ENCODE data around the gene HIC1. TPM values are rescaled to one million over a fixed set of nuclear protein-coding genes. Genes with fewer than 3 reads are reported as not detected.

The HIC1 gene
- total RNA-seq, 1 donor from 2014 or later: 15.0 TPM

DNA sequence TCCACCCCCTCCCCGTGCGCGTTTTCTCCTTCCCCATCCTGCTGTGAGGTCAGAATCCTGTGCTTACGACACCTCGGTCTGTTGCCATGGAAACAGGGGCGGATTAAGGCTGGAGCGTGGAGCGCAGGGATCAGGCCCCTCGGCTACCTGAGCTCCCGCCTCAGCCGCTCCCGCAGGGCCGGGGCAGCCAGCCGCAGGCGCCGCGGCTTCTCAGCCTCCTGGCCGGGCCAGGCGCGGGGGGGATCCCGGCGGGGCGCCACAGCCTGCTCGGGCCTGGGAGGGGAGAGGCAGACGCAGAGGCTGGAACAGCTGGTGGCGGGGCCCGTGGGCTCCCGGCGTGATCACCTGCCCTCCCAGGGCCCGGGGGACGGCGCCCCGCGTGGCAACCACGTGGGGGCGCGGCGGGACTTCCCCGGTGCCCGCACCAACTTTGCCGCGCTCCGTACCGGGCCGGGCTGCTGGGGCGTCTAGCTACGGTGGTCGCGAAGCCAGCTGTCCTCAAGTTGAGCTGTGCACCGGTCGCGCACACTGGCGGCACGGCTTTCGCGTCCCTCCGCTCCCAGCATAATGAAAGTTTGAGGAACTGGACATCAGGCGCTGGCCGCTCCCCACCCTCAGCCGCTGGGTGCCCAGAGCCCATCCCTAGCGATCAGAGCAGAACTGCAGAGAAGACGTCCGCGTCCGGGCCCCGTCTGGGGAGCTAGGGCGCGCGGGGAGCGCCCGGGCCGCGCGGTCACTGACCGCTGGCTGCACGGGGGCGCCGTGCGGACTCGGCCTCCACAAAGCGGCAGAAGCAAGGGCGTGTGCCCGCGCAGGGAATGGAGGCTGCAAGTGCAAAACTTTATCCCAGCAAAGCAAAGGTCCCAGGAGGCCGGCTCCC lies 31.0 kb upstream of the HIC1 start:
- intact Hi-C loops (cut with DNase I): loop anchor here (10.0 kb wide), 2 partner anchors 309 to 359 kb away; partner anchors contain the start of gene TLCD2
- no peak for DNase-seq (ENCODE audit: low spot score)

DNA sequence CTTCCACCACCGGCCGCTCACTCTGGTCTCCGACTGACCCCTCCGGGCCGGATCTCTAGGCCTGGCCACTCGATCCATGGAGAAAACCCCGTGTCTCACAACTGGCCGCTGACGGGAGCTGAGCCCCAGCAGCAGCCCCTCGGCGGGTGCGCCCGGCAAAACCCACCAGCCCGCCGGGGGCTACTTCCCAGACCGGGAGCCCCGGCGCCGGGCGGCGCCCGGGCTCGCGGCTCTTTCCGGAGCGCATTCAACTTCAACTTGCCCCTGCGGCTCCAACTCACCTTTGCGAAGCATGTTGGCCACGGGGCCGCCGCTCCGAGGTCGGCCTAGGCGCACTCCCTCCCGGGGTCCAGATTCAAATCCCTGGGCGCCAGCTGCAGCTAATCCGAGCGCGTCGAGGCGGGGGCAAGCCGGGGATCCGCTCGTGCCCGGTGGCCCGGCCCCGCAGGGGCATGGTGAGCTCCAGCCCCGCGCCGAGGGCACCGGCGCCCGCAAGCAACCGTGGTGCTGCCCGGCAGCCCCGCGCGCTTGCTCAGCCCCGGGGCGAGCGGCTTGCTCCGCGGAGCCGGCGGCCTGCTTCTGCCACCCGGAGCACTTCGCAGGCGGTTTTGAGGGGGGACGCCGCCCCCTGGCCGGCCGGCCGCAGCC lies 30.2 kb upstream of the HIC1 start:
- DNase-seq (ENCODE audit: low spot score): no peak
- intact Hi-C loops (cut with DNase I): loop anchor here (5.0 to 10.0 kb wide), 3 partner anchors 292 to 360 kb away; partner anchors contain the start of gene TLCD2

DNA sequence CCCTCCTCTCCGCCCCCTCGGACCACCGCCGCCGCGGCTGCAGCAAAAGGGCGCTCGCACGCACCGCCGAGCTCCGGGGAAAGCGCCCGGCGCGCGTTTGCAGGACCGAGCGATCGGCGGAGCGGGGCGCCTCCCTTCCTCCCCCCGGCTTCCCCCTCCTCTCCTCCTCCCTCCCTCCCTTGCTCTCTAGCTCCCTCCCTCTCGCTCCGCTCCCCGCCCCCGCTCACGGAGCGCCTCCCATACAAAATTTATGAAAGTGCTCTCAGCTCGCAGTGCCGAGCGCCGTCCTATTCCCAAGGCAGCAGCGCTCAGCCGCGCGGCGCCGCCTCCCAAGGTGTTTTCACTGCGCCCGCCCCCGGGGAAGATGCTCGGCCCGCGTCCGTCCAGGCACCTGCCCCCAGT lies 29.7 kb upstream of the HIC1 start, which contains the start of gene RTN4RL1:
Gene RTN4RL1, minus strand, starts transcription at position 115 of the 402 bp plus-strand sequence. CDS start 469 bp downstream, outside the sequence.
- intact Hi-C loops (cut with DNase I): loop anchor here (5.0 to 10.0 kb wide), 3 partner anchors 293 to 360 kb away; partner anchors contain the start of gene TLCD2
- DNase-seq (ENCODE audit: low spot score): no peak

DNA sequence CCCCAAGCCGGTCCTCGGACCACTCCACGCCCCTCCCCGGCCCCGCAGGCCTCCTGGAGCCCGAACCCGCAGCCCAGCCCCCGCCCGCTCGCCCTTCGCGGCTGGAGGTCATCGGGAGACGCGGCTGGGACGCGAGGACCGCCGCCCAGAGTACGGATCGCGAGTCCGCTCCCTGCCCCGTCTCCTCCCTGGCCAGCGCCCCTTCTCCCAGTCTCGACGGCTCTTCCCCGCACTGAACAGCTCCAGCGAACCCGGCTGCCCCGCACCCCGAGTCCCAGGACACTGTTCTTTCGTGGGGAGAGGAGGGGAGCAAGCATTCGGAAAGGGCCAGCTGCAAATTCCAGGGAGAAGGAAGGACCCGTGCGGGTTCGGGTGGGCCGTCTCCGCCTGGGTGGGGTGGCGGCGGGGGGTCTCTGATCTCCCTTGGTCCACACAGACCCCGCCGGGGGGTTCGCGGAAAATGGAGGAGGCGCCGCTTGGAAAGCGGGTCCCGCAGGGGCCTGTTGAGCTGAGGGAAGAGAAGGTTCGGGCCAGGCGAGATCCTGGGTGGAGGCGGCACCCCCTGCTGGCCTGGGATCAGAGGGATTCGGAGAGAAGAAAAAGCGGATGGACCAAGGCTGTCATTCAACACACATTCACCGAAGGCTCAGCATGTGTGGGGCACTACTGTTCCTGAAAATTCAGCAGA lies 29.1 kb upstream of the HIC1 start:
- intact Hi-C loops (cut with DNase I): loop anchor here (1.0 to 10.0 kb wide), 4 partner anchors 117 to 361 kb away; partner anchors contain the start of gene TLCD2
- DNase-seq (ENCODE audit: low spot score): no peak

DNA sequence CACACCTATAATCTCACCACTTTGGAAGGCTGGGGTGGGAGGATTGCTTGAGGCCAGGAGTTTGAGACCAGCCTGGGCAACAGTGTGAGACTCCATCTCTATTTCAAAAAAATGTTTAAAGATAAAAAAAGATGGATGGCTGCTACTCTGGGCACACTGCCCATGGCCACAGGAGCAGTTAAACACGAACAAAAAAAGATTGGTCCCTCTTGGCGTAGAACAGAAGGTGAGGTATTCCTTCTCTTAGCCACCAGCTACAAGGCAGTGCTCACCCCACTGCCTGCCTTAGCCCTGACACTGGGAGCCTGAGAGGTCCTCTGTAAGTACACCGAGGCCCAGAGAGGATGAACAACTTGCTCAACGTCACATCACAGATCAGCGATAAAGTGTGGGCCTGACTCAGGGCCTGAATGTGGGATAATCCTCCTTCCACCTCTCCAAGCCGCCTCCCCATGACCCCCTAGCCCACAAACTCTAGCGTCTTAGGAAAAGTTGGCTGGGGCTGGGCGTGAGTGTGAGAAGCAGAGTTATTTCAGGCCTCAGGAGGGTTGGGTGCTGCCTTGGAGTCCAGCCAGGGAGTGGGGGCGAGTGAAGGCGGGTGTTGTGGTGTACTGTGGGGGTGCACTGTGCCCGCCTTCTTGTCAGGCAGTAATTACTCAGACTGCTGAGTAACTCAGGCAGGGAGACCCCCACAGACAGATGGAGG lies 27.2 kb upstream of the HIC1 start:
- no peak for DNase-seq (ENCODE audit: low spot score)
- intact Hi-C loops (cut with DNase I): loop anchor here (5.0 to 10.0 kb wide), 3 partner anchors 295 to 363 kb away; partner anchors contain the start of gene TLCD2

DNA sequence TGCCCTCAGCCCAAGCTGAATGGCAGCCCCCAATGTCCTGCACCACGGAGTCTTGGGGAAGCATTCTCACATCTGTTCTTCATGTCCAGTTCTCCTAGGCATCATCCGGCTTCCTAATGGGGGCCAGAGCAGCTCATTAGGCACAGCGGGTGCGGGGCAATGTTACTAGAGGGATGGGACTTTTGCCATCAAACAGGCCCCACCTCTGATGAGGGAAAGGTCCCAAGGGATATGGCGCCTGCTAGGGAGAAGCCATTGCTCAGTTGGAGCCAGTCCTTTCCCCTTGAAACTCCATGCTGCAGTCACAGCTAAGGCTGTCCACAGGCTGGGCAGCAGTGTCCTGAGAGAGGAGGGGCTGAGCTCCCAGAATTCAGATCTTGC lies 26.7 kb upstream of the HIC1 start:
- intact Hi-C loops (cut with DNase I): loop anchor here (5.0 to 10.0 kb wide), 3 partner anchors 296 to 363 kb away; partner anchors contain the start of gene TLCD2
- DNase-seq (ENCODE audit: low spot score): no peak

DNA sequence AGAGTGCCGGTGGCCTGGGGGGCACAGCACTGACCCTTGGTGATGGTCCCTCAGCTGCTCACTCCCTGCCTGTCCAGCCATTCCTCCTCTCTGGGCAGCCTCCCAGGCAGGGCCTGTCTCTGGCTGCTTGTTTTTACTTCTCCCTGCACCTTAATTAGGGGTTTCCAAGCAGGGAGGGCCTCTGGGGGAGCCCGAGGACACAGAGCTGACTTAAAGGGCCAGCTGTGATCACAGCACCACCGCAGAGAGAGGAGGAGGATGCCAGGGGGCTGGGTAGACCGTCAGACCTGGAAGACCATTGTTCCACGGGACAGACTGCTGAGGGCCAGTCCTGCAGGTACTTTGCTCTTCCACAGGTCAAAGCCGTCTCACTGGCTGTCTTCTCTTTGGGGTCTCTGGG lies 26.2 kb upstream of the HIC1 start:
- no peak for DNase-seq (ENCODE audit: low spot score)
- intact Hi-C loops (cut with DNase I): loop anchor here (5.0 to 10.0 kb wide), 3 partner anchors 296 to 364 kb away; partner anchors contain the start of gene TLCD2

DNA sequence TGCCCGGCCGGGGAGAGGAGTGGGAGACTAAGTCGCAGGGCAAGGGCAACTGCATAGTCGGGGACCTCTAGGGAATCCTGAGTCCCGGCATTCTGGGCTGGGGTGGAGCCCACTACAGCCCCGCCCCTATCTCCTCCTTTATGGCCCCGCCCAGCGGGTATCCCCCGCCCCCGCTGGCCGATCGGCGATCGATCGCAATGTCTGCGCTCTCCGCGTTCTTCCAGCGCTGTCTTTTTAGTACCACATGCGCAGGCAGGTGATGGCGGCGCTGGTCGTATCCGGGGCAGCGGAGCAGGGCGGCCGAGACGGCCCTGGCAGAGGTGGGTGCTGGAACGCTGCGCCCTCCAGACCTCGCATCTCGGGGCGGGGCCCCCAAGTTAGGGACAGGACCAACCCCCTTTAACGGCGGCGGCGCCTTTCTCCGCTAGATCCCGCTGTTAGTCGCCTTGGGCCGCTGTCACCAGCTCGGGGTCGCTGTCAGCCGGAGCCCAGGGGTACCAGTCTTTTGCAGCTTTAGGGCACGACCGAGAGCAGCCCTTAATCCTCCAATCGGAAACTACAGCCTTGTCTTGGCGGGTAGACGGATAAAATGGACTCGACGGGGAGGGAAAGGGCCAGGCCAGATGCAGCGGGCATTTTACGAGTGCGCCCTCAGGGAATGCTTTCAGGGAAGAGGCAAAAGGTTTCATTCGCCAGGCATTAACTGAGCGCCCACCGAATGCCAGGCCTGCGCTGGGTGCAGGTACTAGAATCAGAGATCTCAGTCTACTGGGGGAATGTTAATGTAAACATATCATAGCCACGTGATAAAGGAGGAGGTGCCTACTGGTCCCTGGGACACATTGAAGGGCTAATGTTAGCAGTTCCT lies 24.8 kb upstream of the HIC1 start, which contains the start of gene DPH1:
Gene DPH1, plus strand, starts transcription at position 243 of the 868 bp plus-strand sequence. Its CDS starts 17 bp downstream, at position 260.
- intact Hi-C loops (cut with DNase I): loop anchor here (5.0 to 10.0 kb wide), 3 partner anchors 298 to 365 kb away; partner anchors contain the start of gene TLCD2
- peak; percentile 92 for DNase-seq (ENCODE audit: low spot score)

DNA sequence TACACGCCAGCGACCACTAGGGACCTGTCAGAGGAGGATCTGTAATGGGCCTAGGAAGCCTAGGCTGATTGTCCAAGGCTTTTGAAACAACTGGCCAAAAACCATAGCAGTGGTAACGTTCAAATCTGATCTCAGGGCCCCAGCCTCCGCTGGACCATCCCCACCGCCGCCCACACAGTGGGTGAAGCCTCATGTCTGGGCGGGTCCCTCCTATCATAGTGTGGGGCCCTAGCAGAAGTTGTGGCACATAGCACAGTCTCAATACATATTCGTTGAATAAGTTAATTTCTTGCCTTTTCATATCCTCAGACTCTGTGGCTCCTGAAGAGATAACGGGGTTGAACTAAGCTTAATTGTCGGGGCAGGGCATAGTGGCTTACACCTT lies 24.1 kb upstream of the HIC1 start:
- intact Hi-C loops (cut with DNase I): no loop called here
- no peak for DNase-seq (ENCODE audit: low spot score)

DNA sequence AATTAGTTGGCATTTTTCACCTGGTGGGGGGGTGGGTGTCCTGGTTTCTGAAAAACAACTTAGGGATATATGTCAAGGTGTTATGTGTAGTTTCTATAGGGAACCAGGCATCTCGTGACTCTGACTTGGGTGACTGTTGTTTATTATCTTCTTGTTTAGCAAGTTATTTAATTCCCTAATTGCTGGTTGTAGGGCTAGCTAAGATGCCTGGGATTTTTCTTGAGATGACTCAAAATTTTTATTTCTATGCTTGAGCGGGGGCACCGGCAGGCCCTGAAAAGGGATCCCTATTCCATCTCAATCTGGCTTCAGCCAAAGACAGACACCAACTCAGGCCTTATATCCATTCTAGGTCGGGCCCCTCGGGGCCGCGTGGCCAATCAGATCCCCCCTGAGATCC lies 21.8 kb upstream of the HIC1 start:
- no peak for DNase-seq (ENCODE audit: low spot score)
- intact Hi-C loops (cut with DNase I): no loop called here

DNA sequence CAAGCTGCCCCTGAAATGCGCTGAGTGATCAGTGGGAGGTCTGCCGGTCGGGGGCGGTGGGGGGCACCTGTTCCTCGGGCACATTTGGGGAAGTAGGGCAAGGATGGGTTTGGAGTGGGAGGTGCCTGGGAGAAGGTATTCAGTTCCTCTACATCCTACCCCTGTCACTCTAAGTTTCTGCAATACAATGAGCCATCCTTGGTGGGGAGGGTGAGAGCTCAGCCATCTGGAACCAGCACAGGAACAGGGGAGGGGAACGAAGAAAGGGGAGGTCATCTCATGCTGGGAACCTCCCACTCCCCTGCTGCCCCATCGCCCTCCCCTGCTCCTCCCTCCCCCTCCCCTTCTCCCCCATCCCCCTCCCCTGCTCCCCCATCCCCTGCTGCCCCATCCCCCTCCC lies 20.7 kb upstream of the HIC1 start:
- DNase-seq (ENCODE audit: low spot score): no peak
- intact Hi-C loops (cut with DNase I): no loop called here

DNA sequence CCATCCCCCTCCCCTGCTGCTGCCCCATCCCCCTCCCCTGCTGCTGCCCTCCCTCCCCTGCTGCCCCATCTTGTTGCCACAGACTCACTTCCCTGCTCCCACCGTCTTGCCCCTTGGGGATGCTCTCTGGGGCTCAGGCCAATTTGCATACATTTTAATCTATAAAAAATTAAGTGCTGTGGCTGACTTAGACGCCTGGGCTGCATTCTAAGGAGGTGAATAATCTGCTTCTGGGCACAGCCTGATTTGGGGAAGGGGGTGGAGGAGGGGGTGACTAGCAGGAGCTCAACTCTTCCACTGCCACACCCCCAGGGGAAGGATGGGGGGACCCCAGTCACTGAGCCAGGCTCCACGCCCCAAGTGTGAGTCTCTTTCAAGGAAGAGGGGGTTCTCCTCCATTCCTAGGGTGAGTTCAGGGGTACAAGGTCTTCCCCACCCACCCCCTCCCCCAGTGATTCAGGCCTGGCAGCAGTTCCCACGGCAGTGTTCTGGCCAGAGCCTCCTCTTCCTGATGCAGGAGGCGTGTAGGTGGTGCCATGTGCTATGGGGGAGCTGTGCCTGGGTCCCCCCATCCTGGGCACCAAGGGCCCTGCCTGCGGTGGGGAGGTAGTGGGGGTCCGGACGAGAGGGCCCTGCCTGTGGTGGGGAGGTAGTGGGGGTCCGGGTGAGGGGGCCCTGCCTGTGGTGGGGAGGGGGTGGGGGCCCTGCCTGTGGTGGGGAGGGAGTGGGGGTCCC lies 19.9 kb upstream of the HIC1 start:
- intact Hi-C loops (cut with DNase I): no loop called here
- DNase-seq (ENCODE audit: low spot score): no peak

DNA sequence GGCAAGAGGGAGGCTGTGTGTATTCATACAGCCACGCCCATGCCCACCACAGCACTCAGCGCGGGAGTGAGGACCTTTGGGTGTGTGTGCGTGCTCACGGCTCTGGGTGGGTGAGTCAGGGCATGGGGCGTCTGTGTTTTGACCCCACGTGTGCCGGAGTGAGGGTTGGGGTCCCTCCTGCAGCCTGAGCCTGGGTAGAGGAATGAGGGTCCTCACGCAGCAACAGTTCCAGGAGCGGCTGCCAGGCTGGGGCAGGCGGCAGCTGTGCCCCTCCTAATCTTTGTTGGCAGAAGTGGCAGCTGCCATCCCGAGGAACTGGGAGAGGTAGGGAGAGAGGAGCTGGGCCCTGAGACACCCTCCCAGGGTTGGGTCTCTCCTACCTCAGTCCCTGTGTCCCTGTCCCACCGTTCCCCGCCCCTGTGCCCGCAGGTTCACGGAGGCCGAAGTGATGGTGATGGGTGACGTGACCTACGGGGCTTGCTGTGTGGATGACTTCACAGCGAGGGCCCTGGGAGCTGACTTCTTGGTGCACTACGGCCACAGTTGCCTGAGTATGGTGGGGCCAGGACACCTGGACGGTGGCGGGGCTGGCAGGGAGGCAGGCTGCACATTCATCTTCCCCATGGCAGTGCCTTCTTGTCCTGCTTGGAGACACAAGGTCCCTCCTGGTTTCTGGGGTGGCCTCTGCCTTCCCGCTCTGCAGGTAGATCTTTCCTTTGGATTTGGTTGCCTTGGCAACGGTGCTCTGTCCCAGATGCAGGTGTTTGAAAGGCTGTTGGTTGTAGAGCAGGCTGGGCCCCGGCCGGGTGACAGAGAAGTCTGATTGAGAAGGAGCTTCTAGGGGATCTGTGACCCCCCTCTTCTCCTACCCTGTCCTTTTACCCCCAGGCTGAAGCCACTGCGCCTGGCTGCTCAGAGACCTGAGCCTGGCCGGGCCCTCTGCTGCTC lies 19.1 kb upstream of the HIC1 start:
- no peak for DNase-seq (ENCODE audit: low spot score)
- intact Hi-C loops (cut with DNase I): no loop called here

DNA sequence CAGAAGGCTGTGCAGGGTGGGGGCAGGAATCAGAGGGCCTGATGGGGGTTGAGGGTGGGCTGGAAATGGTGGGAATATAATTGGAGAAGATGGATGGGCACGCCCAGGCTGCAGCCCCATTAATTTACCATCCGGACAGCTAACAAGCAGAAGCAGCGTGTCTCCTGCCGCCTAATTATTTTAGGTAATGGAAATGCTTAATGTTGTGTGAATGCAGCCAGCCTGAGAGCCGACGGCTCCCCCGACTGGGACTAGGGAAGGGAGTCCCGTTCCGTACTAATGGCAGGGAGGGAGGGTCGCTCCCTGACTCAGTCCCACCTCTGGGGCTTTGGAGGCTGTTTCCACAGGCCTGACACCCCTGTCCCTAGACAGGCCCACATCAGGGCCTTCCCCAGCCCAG lies 17.7 kb upstream of the HIC1 start:
- intact Hi-C loops (cut with DNase I): no loop called here
- DNase-seq (ENCODE audit: low spot score): no peak

DNA sequence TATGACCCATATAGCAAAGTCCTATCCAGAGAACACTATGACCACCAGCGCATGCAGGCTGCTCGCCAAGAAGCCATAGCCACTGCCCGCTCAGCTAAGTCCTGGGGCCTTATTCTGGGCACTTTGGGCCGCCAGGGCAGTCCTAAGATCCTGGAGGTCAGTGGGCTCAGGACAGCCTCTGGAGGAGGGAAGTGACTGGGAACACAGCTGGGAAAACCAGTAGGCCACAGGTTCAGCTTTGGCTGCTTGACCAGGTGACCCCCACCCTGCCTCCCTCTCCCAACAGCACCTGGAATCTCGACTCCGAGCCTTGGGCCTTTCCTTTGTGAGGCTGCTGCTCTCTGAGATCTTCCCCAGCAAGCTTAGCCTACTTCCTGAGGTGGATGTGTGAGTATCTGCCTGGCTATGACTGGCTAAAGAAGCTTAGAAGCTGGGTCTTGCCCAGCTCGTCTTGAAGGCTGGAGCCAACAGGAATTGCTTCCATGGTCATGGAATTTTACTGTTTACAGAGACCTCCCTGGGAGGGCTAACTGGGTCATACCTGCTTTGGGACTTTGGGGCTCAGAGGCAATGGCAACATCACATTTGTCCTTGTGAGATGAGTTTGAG lies 14.6 kb upstream of the HIC1 start:
- DNase-seq (ENCODE audit: low spot score): no peak

More for the DNA sequence above, 14.6 kb upstream of the HIC1 start:
- intact Hi-C loops (cut with DNase I): loop anchor here (5.0 kb wide), 1 partner anchor 318 kb away; the partner anchor contains the start of gene WDR81
